Immature natural killer cell (primary cell): ENCODE results near the gene HSPG2. TPM values are rescaled to one million over a fixed set of nuclear protein-coding genes. Genes with fewer than 3 reads are reported as not detected.

Experiments used
- DNase-seq, 3 donors: peaks; one replicate each; pipeline ENCODE4 v3.0.0; 2022; ENCODE audit warnings: mixed read lengths in 1 of 3
- H3K27ac Mint-ChIP-seq, 6 donors: one replicate each; pipeline ENCODE4 v1.8.0; 2020; ENCODE audit warnings: mixed read lengths in 6 of 6, mild to moderate bottlenecking in 5 of 6, inconsistent platforms in 4 of 6, moderate library complexity in 3 of 6
- H3K27me3 Mint-ChIP-seq, 3 donors: one replicate each; pipeline ENCODE4 v1.8.0; 2020 to 2021; ENCODE audit warnings: low read depth in 3 of 3, mild to moderate bottlenecking in 3 of 3, mixed read lengths in 3 of 3, moderate library complexity in 3 of 3, inconsistent platforms in 1 of 3
- H3K36me3 Mint-ChIP-seq, 3 donors: one replicate each; pipeline ENCODE4 v1.8.0; 2020; ENCODE audit warnings: mixed read lengths in 3 of 3, inconsistent platforms in 2 of 3, mild to moderate bottlenecking in 2 of 3
- H3K4me1 Mint-ChIP-seq, 2 donors: one replicate each; pipeline ENCODE4 v1.8.0; 2020; ENCODE audit warnings: inconsistent platforms in 2 of 2, mild to moderate bottlenecking in 2 of 2, mixed read lengths in 2 of 2, moderate library complexity in 1 of 2
- H3K4me3 Mint-ChIP-seq, 5 donors: one replicate each; pipeline ENCODE4 v1.8.0; 2020; ENCODE audit warnings: mild to moderate bottlenecking in 5 of 5, mixed read lengths in 5 of 5, inconsistent platforms in 3 of 5, moderate library complexity in 3 of 5
- H3K9me3 Mint-ChIP-seq, 6 donors: one replicate each; pipeline ENCODE4 v1.8.0; 2020; ENCODE audit warnings: mild to moderate bottlenecking in 6 of 6, mixed read lengths in 6 of 6, inconsistent platforms in 4 of 6, moderate library complexity in 3 of 6
- polyA plus RNA-seq, 3 donors: library from polyadenylated mRNA; unstranded; fragments of 300-500 nt; fragmentation: Illumina TruSeq; gene quantifications; one replicate each; pipeline ENCODE4 v1.2.3, GENCODE V29; 2021

Gene HSPG2
- polyA plus RNA-seq, 3 donors from 2014 or later, result 0.19 TPM; not detected in 2

DNA sequence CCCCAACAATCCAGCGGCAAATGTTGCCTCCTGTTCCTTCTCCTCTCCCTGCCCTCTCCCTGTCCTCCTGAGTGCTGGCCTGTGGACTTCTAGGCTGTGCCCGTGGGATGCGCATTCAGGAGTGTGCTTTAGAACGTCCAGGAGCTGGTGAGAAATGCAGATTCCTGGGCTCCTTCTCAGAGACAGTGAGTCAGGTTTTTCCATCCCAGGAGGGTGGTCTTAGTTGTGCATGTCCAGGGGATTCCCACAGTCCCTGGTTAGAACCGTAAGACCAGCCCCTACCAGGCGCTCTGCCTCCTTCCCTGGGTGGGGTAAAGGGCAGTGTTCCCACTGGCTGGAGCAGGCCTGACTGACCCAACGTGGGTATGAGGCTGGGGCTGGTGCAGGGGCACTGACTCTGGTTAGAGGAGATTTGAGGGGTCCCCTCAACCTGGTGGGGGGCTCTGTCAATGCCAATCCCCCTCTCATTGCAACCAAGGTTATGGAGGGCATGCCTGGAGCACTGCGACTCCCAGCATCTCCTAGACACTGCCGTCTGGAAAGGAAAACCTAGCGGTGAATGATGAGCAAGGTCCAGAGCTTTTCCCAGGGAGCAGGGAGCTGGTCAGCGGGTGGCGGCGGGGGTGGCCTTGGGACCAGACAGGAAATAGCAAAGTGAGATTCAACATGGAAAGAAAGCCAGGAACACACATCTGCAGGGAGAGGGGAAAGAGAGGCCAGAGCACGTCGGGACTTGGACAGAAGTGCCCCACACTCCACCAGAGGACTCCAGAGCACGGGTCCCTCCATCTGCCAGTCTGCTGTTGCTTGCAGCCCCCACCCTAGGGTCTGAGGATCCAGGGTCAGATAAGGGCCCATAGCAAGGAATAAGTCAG is 38.5 kb downstream of the HSPG2 start:
- no peak overlapping the region for H3K4me3 Mint-ChIP-seq
- H3K27ac Mint-ChIP-seq, result no peak overlapping the region
- no peak for DNase-seq
- no peaks in the 10 kb centered on the region for H3K36me3 Mint-ChIP-seq
- H3K27me3 Mint-ChIP-seq, result peaks cover 0 to 3% (median 2%) of the 10 kb centered on the region in 3 donors
- no peaks in the 10 kb centered on the region for H3K9me3 Mint-ChIP-seq
- H3K4me1 Mint-ChIP-seq, result no peaks in the 10 kb centered on the region

DNA sequence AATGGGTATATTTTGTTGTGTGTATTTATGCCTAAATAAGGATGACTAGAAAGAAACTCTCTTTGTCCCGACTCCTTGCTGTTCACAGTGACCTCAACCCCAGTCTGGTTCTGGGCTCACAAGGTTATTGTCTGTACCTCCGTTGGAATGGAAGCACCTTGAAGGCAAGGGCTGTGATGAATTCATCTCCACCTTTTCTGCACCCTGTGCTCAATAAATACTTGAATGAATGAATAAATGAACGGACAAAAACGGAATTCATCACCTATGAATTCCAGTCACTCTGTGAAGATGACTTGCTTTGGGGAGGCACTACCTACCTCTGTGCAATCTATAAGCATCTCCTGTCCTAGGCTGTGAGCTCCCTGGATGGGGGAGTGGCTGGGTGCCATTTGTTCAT is 39.3 kb downstream of the HSPG2 start:
- Mint-ChIP-seq H3K27me3 (peaks cover 0 to 3% (median 2%) of the 10 kb centered on the region in 3 donors), H3K27ac (no peak overlapping the region), H3K4me1 (no peaks in the 10 kb centered on the region), H3K4me3 (no peak overlapping the region), H3K36me3 (no peaks in the 10 kb centered on the region), H3K9me3 (no peaks in the 10 kb centered on the region)
- no peak for DNase-seq

DNA sequence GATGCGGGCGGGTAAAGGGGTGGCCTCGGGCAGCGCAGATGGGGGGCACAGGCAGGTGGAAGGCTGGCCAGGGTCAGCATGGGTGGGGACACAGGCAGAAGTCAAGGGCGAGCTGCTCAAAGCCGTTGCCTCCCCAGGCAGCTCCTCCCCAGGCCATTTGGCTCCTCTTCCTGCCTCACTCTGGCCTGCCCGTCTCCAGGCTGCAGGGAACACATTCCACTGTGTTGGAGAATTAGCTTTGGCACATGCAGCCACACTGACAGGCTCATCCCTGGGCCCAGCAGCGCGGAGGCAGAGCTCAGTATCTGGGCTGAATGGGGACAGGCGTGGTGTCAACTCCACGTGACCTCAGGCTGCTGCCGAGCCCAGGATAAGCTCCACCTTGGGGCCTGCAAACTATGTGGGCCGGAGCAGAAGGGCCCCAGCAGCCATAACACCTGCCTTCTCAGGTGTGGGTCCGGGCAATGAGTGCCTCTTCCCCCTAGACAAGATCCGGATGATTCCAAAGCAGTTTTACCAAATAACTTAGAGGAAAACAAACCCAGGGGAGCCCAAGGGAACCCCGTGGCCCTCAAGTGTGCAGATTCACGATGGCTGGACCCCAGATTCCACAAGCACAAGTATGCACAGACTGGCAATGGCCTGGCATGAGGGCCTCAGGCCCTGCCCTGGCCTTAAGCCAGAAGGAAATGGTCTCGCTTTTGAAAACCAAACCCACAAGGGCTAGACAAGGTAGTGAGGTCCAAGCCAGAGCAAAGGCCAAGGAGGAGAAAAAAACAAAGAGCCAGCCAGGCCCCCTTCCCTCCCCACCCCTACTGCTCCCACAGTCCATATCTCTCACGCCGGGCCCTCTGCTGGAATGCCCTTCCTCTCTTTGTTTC is 40.2 kb downstream of the HSPG2 start:
- no peak overlapping the region for H3K27ac Mint-ChIP-seq

DNA sequence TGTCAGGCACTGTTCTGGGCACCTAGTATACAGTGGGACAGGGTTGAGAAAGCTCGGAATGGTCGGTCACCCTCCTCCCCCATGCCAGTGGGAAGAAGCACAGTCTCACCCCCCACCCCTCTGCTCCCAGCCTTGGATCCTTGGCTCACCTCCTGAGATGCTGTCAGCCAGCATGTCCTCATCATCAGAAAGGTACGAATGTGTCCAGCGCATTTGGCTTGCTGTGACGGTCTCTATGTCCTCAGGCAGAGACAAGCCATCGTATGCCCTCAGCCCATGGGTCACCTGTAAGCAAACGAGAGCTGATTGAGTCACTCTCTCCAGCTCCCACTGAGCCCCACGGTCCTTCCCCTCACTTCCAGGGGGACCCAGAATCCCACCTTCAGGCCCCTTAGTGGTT is 41.1 kb downstream of the HSPG2 start:
- no peaks in the 10 kb centered on the region for H3K9me3 Mint-ChIP-seq
- peaks cover 0 to 2% (median 0%) of the 10 kb centered on the region in 3 donors for H3K27me3 Mint-ChIP-seq
- H3K36me3 Mint-ChIP-seq, result no peaks in the 10 kb centered on the region
- H3K4me3 Mint-ChIP-seq, result no peak overlapping the region
- no peaks in the 10 kb centered on the region for H3K4me1 Mint-ChIP-seq
- no peak for DNase-seq
- H3K27ac Mint-ChIP-seq, result no peak overlapping the region

More for the DNA sequence above, 40.2 kb downstream of the HSPG2 start:
- no peaks in the 10 kb centered on the region for H3K4me1 Mint-ChIP-seq
- H3K27me3 Mint-ChIP-seq, result peaks cover 0 to 3% (median 0%) of the 10 kb centered on the region in 3 donors
- no peak for DNase-seq
- H3K9me3 Mint-ChIP-seq, result no peaks in the 10 kb centered on the region
- no peak overlapping the region for H3K4me3 Mint-ChIP-seq
- H3K36me3 Mint-ChIP-seq, result no peaks in the 10 kb centered on the region

DNA sequence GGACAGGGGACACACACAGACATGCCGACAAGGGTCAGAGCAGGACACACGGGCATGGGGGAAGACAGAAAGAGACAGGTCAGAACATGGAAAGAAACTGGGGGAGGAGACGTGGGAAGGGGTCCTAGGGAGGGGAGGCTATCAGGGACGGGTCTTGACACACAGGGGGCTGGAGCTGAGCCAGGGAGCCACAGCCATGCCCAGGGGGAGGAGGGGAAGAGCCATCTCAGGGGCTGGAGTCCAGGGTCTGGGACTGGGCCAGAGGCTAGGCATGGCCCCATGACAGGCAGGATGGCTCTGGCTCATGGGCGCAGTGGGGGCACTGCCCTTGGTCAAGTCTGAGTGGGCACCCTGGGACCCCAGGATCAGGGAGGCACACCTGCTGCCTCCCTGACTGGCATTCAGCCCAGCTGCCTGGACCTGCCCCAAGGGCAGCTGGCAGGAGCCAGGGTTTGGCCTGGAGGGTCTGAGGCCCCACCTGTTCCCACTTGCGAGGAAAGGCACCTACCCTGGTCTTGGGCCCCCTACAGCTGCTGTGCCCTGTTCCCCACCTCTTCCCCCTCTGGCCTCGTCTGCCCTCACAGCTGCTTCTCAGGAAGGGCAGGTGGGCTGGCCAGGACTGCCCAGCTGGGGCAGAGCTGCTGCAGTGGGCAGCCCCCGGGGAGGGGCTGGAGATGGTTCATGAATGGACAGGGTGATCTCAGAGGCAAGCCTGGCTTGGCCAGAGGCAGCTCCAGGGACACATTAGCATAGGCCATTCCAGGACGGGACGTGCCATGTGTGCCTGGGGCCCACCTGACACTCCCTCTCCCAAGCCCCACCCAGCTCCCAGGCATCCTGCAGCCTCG is 42.9 kb downstream of the HSPG2 start:
- Mint-ChIP-seq H3K4me3 (no peak overlapping the region), H3K27me3 (no peaks in the 10 kb centered on the region)

DNA sequence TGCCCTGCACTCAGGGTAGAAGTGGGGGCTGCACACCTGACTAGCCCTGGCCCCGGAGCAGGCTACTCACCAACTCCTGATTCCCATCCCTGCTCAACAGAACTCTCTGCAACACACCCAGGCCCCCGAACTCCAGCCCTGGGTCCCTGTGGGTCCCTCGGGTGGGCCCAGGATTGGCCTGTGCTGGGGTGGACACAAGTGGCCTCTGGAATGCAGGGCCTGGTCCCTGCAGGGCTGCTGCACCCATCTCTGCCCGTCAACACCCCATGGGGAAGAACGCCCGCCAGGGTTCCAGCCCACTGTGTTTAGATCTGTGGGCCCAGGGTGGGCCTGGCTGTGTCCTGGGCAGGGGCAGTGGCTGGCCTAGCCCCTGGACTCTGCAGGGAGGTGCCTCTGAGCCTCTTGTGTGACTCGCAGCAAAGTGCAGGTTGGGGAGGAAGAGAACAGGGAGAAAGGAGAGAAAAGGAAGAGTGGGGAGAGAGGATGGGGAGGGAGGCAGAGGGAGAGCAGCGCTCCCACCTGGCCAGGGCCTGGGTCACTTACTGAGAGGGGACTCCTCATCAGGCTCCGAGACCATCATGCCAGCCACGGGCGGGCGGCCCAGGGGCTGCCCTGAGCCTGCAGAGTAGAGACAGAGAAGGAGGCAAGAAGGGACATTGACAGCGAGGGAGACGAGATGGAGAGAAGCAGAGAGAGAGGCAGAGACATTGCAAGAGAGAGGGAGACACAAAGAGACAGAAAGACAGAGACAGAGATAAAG is 43.9 kb downstream of the HSPG2 start:
- Mint-ChIP-seq H3K9me3 (no peaks in the 10 kb centered on the region), H3K4me3 (no peak overlapping the region), H3K36me3 (no peaks in the 10 kb centered on the region), H3K4me1 (no peaks in the 10 kb centered on the region), H3K27me3 (no peaks in the 10 kb centered on the region), H3K27ac (no peak overlapping the region)
- no peak for DNase-seq

More for the DNA sequence above, 42.9 kb downstream of the HSPG2 start:
- Mint-ChIP-seq H3K4me1 (no peaks in the 10 kb centered on the region), H3K36me3 (no peaks in the 10 kb centered on the region), H3K27ac (no peak overlapping the region), H3K9me3 (no peaks in the 10 kb centered on the region)
- DNase-seq, result no peak

DNA sequence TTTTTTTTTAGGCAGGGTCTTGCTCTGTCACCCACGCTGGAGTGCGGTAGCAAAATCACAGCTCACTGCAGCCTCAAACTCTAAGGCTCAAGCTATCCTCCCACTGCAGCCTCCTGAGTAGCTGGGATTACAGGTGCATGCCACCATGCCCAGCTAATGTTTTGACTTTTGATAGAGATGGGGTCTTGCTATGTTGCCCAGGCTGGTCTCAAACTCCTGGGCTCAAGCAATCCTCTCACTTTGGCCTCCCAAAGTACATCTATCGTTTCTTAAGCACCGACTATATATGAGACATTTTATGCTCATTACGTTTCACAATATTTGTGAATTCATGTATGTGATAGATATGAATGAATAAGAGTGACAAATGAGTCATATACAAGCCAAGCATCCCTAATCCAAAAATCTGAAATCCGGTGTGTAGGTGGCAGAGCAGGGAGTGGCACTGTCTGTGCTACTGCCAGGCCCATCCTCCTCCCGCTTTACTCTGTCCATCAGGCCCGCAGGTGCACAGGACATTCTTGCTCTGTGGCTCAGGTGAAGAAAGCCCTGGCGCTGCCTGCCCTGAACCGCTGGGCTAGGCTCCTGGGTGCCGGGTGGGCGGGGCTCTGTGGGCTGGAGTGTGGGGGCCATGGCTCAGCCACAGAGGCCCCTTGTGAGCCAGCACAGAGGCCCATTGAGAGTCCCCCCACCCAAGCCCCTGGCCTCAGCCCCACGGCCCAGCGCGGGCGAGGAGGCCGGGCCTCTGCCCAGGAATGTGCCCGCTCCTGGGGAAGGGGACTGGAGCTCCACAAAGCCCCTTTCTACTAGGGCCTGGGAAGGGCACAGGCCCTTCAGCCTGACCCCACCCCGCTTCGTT is 45.3 kb downstream of the HSPG2 start:
- no peaks in the 10 kb centered on the region for H3K9me3 Mint-ChIP-seq
- no peaks in the 10 kb centered on the region for H3K27me3 Mint-ChIP-seq
- DNase-seq, result no peak
- H3K27ac Mint-ChIP-seq, result no peak overlapping the region
- no peaks in the 10 kb centered on the region for H3K36me3 Mint-ChIP-seq
- no peak overlapping the region for H3K4me3 Mint-ChIP-seq
- H3K4me1 Mint-ChIP-seq, result no peaks in the 10 kb centered on the region

DNA sequence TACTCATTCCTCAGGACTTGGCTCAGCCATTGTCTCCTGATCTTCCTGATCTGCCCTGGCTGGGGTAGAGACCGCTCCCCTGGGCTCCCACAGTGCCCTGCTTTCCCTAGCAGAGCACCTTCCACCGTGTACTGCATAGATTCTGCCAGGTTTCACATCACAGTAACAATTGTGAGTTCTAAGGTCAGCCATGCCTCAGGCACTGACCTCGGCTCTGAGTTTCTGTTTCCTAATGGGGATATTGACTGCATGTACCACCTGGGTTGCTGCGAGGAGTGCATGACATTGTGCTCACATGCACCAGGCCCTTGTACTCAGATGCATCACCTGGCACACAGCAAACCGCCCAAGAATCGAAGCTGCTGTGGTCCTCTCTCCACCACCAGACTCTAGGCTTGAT is 46.0 kb downstream of the HSPG2 start:
- no peak for DNase-seq
- Mint-ChIP-seq H3K4me1 (no peaks in the 10 kb centered on the region), H3K27me3 (no peaks in the 10 kb centered on the region), H3K36me3 (no peaks in the 10 kb centered on the region), H3K9me3 (no peaks in the 10 kb centered on the region), H3K4me3 (no peak overlapping the region), H3K27ac (no peak overlapping the region)

DNA sequence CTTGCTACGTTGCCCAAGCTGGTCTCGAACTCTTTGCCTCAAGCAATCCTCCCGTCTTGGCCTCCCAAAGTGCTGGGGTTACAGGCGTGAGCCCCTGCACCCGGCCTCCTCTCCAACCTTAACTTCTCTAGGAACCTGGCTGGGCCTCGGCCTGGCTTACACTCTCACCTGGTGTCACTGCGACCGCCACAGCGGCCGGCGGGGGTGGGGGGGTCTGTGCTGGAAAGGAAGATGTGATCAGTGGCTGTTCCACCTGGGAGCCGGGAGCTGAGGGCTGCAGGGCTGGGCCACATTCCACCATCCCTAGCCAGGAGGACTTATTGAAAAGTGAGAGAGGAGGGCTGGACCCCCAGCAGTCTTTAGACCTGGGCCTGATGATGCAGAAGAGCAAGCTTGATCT is 48.6 kb downstream of the HSPG2 start:
- no peaks in the 10 kb centered on the region for H3K4me1 Mint-ChIP-seq
- no peaks in the 10 kb centered on the region for H3K36me3 Mint-ChIP-seq
- H3K9me3 Mint-ChIP-seq, result no peaks in the 10 kb centered on the region
- H3K4me3 Mint-ChIP-seq, result no peak overlapping the region
- H3K27ac Mint-ChIP-seq, result no peak overlapping the region
- DNase-seq, result no peak
- H3K27me3 Mint-ChIP-seq, result no peaks in the 10 kb centered on the region

DNA sequence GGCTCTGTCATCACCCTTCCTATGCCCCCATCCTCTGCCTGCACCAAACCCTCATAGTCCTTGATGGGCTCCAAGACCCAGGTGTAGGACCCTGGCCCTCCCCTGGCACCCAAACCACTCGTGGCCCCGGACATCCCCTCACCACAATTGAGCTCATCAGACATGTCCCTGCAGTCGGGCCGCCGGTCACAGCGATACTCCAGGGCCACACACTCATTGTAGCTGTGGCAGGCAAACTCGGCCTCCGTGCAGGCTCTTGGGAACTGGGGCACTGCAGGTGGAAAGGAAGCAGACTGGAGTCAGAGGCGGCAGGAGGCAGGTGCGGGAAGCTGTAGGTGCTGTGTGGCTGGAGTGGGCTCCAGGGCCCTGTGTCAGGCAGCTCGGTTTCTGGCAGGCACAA is 49.3 kb downstream of the HSPG2 start:
- no peaks in the 10 kb centered on the region for H3K4me1 Mint-ChIP-seq
- no peaks in the 10 kb centered on the region for H3K36me3 Mint-ChIP-seq
- DNase-seq, result no peak
- H3K27me3 Mint-ChIP-seq, result no peaks in the 10 kb centered on the region
- no peak overlapping the region for H3K27ac Mint-ChIP-seq
- H3K4me3 Mint-ChIP-seq, result no peak overlapping the region
- H3K9me3 Mint-ChIP-seq, result no peaks in the 10 kb centered on the region

DNA sequence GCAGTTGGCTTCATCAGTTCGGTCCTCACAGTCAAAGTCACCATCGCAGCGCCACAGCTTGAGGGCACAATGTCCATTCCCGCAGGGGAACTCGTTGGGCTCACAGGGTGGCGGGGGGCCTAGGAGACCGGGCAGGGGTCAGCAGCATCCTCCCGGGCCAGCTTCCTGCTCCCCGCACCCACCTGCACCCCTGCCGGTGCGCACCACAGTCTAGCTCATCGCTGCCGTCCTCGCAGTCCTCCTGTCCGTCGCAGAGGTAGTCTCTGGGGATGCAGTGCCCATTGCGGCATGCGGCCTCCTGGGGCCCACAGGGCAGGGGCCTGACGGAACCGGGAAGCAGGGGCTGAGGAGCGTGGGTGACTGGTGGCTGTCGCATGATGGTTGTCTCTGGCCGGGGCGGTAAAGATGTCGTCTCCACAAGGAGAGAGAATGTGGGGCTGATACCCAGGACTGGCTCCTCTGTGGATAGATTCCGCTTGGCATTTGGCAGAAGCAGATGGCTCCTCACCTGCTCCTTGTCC is 49.8 kb downstream of the HSPG2 start:
- Mint-ChIP-seq H3K4me3 (no peak overlapping the region), H3K36me3 (no peaks in the 10 kb centered on the region), H3K27ac (no peak overlapping the region), H3K9me3 (no peaks in the 10 kb centered on the region), H3K27me3 (no peaks in the 10 kb centered on the region), H3K4me1 (no peaks in the 10 kb centered on the region)
- no peak for DNase-seq

DNA sequence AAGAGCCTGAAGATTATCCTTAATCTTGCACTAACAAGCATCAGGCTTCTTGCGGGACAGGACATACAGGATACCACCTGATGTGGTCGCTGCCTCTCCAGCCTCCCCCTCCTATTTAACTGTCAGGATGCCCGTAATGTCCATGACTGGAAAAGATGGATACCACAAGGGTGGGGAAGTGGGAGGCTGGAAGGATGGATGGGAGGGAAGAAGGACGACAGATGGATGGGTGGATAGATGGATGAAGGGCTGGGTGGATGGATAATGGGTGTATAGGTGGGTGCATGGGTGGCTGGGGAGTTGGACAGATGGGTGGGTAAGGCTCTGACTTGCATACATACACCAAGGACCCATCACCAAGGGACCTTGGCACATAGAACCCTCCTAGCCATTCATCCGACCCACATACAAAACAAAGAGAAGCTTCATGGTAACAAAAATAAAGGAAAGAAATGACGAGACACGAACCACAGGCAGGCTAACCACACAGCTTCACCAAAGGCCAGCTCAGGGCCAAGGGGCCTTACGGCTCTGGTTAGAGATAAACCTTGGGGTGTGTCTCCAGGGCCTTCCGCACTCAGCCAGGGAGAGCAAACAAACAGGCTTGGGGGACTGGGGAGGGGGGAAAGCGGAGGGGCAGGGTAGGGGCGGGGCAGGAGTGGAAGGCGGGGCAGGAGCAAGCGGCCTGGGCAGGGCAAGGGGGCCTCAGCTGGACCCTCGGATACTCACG is 50.5 kb downstream of the HSPG2 start:
- Mint-ChIP-seq H3K27ac (no peak overlapping the region), H3K36me3 (no peaks in the 10 kb centered on the region), H3K9me3 (no peaks in the 10 kb centered on the region), H3K27me3 (no peaks in the 10 kb centered on the region), H3K4me3 (no peak overlapping the region), H3K4me1 (no peaks in the 10 kb centered on the region)
- no peak for DNase-seq
